NT2/D1 (cell line): Measurements from ENCODE around the gene FRMD4A.

ENCODE experiments used
- DNase-seq: peaks from one replicate; pipeline ENCODE4 v3.0.0-alpha.2; 2011; ENCODE audit warnings: low read depth, low spot score
- H3K27me3 ChIP-seq: 2 replicates; pipeline ENCODE4 v1.6.0; 2011; ENCODE audit warnings: mild to moderate bottlenecking; ENCODE audit not compliant: insufficient read length, insufficient read depth
- H3K36me3 ChIP-seq: 2 replicates; pipeline ENCODE4 v1.6.1; 2011; ENCODE audit warnings: mild to moderate bottlenecking, low read length, mixed read lengths; ENCODE audit not compliant: insufficient read depth, insufficient read length
- H3K4me1 ChIP-seq: 2 replicates; pipeline ENCODE4 v1.5.1; 2011; ENCODE audit not compliant: insufficient read depth, insufficient read length
- H3K4me3 ChIP-seq: 2 replicates; pipeline ENCODE4 v1.5.1; 2011; ENCODE audit warnings: low read depth; ENCODE audit not compliant: insufficient read length
- H3K9ac ChIP-seq: 2 replicates; pipeline ENCODE4 v1.6.0; 2011; ENCODE audit warnings: low read depth; ENCODE audit not compliant: insufficient read length
- H3K9me3 ChIP-seq: 2 replicates; pipeline ENCODE4 v1.5.1; 2011; ENCODE audit warnings: mild to moderate bottlenecking, low read length; ENCODE audit not compliant: insufficient read depth
- SUZ12 ChIP-seq: IDR thresholded peaks from 2 replicates; pipeline ENCODE4 v1.6.1; 2011; ENCODE audit not compliant: insufficient read length, insufficient read depth; ENCODE audit errors: extremely low read depth
- YY1 ChIP-seq: IDR thresholded peaks from 2 replicates; pipeline ENCODE4 v1.6.1; 2011; ENCODE audit not compliant: insufficient read length, insufficient read depth
- ZNF274 ChIP-seq: IDR thresholded peaks from 2 replicates; pipeline ENCODE4 v1.6.1; 2011; ENCODE audit warnings: mild to moderate bottlenecking, low read depth, low read length

FRMD4A gene

GRCh38 chr10:14185316-14186045, 145.2 kb downstream of the FRMD4A start:
- no peaks in the 10 kb centered on the region for H3K9me3 ChIP-seq
- no peaks in the 10 kb centered on the region for H3K4me1 ChIP-seq
- no peak overlapping the region for H3K9ac ChIP-seq
- DNase-seq: peak; percentile 64
- no peak overlapping the region for H3K4me3 ChIP-seq
- no peaks in the 10 kb centered on the region for H3K36me3 ChIP-seq
- H3K27me3 ChIP-seq: no peaks in the 10 kb centered on the region
- TF ChIP-seq ZNF274: no peak
- peak; percentile 10 for TF ChIP-seq YY1
- TF ChIP-seq SUZ12: no peak

GRCh38 chr10:14184841-14185315, 145.8 kb downstream of the FRMD4A start:
- H3K9me3 ChIP-seq: no peaks in the 10 kb centered on the region
- no peaks in the 10 kb centered on the region for H3K4me1 ChIP-seq
- H3K4me3 ChIP-seq: no peak overlapping the region
- H3K36me3 ChIP-seq: no peaks in the 10 kb centered on the region
- no peak overlapping the region for H3K9ac ChIP-seq
- DNase-seq: no peak
- H3K27me3 ChIP-seq: no peaks in the 10 kb centered on the region
- TF ChIP-seq YY1 (no peak), SUZ12 (no peak), ZNF274 (no peak)

GRCh38 chr10:14182781-14183180, 147.9 kb downstream of the FRMD4A start:
- no peaks in the 10 kb centered on the region for H3K36me3 ChIP-seq
- H3K9me3 ChIP-seq: no peaks in the 10 kb centered on the region
- H3K9ac ChIP-seq: no peak overlapping the region
- no peaks in the 10 kb centered on the region for H3K4me1 ChIP-seq
- H3K27me3 ChIP-seq: no peaks in the 10 kb centered on the region
- H3K4me3 ChIP-seq: no peak overlapping the region
- no peak for DNase-seq
- TF ChIP-seq YY1 (no peak), ZNF274 (no peak), SUZ12 (no peak)

- Histone ChIP-seq H3K27me3 (no peaks in the 10 kb centered on the region), H3K4me1 (no peaks in the 10 kb centered on the region), H3K9me3 (no peaks in the 10 kb centered on the region), H3K36me3 (no peaks in the 10 kb centered on the region), H3K9ac (no peak overlapping the region), H3K4me3 (no peak overlapping the region)
- DNase-seq: no peak
- no peak for TF ChIP-seq SUZ12
- TF ChIP-seq ZNF274: no peak
- no peak for TF ChIP-seq YY1
These were observed 149.2 kb downstream of the FRMD4A start for GRCh38 chr10:14181567-14181936.

GRCh38 chr10:14180911-14181566, 149.7 kb downstream of the FRMD4A start:
- DNase-seq: no peak
- no peaks in the 10 kb centered on the region for H3K4me1 ChIP-seq
- no peaks in the 10 kb centered on the region for H3K9me3 ChIP-seq
- no peak overlapping the region for H3K9ac ChIP-seq
- H3K36me3 ChIP-seq: no peaks in the 10 kb centered on the region
- H3K27me3 ChIP-seq: no peaks in the 10 kb centered on the region
- TF ChIP-seq SUZ12 (no peak), YY1 (no peak), ZNF274 (no peak)
- no peak overlapping the region for H3K4me3 ChIP-seq

- Histone ChIP-seq H3K27me3 (peaks cover 10% of the 10 kb centered on the region), H3K36me3 (no peaks in the 10 kb centered on the region), H3K9ac (no peak overlapping the region), H3K4me3 (no peak overlapping the region), H3K9me3 (no peaks in the 10 kb centered on the region), H3K4me1 (no peaks in the 10 kb centered on the region)
- DNase-seq: no peak
- no peak for TF ChIP-seq YY1
- no peak for TF ChIP-seq ZNF274
- TF ChIP-seq SUZ12: no peak
These were observed 151.5 kb downstream of the FRMD4A start for GRCh38 chr10:14179251-14179650.

- H3K9ac ChIP-seq: peak overlapping the region; percentile 71
- no peak for DNase-seq
These were observed 156.8 kb downstream of the FRMD4A start for GRCh38 chr10:14173706-14174594.

More at GRCh38 chr10:14173706-14174594, 156.8 kb downstream of the FRMD4A start:
- TF ChIP-seq ZNF274: no peak
- Histone ChIP-seq H3K4me1 (no peaks in the 10 kb centered on the region), H3K4me3 (peak overlapping the region; percentile 52), H3K9me3 (no peaks in the 10 kb centered on the region), H3K27me3 (peaks cover 29% of the 10 kb centered on the region), H3K36me3 (no peaks in the 10 kb centered on the region)
